HG02798 (cell line): ENCODE data around the gene ELF1.

Experiments
- ATAC-seq: cut with Tn5 transposase; IDR thresholded peaks from one replicate; pipeline ENCODE4 v1.9.1; 2021; ENCODE audit warnings: mild to moderate bottlenecking; ENCODE audit not compliant: unreplicated experiment, poor library complexity

Gene ELF1

DNA sequence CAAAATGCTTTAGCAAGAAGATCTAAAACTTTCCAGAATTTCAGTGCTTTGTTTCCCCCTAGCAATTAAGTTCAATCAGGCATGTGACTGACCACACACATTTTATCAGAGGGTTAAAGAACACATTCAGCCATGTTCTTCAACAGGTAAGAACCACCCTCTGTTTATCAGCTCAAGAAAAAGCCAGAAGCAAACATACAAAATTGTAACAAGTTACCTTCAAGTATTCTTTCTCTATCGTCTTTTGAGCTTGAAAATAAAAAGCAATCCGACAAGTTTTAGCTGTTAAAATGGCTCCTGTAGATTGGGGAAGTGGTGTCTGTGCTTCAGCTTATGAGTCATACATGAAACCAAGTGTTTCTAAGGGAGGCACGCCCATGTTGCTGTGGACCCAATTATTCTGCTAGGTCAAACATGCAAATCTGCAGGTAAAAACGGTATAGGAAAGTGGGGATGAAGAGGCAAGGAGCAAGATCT, at the start of gene ELF1:
ELF1 (minus strand) TSS at position 306 of the 477 bp plus-strand sequence. CDS start 37,262 bp downstream, outside the sequence.
- peak; percentile 93 for ATAC-seq

GRCh38 chr13:41065078-41065477, 46.0 kb upstream of the ELF1 start:
- ATAC-seq: no peak

GRCh38 chr13:41064493-41064892, 45.4 kb upstream of the ELF1 start:
- ATAC-seq: no peak

- peak; percentile 31 for ATAC-seq
These were observed 43.1 kb upstream of the ELF1 start for GRCh38 chr13:41061914-41062837.

DNA sequence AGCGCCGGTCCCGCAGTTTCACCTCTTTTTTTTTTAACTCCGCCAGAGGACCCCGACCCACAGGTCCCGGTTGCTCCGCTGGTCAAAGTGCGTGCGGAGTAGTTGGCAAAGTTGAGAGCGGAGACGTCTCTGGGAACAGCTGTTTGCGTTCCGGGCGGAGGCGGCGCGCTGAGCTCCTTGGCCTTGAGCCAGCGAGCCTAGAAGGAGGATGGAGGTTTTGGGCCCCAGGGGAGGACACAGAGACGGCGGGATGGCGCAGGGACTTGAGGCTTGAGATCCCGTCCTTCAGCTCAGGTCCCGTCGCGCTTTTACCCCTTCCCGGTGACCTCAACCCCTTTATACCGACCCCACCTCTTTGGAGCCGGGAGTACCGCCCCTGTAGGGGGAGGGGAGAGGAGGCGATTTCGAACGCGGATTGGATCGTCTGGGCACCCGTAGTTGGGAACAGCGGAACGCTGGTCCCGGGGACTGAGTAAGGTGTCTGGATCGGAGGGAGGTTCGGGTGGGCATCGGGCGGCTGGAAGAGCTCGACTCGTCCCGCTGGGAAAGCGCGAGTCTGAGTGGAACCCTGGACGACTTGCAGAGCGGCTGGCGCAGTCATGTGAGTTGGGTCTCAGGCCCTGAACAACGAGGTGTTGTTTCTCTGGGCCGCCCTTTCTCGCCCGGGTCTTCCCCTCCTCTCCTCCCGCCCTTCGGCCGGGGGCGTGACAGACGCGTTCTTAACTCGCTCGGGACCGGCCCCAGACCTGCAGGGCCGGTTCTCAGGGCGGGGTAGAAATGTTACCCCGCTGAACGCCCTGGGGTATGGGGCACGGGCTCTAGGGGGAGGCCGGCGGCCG, 42.2 kb upstream of the ELF1 start, which contains the start of gene WBP4:
WBP4 (plus strand) TSS at position 435 of the 839 bp plus-strand sequence; CDS start at position 600, 165 bp downstream.
- peak; percentile 75 for ATAC-seq

DNA sequence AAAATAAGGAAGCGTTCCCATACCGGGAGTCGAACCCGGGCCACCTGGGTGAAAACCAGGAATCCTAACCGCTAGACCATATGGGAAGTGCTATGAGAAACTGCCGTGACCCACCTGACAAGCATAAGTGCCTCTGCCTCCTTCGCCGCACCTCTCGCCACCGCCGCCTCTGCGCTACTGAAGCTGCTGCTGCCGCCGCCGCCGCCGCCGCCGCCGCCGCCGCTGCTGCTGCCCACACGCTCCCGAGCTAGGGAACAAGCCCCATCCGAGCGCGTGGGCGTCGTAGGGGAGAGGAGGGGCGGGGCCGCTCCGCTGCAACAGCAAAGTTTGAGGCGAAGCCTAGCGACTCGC, 41.6 kb upstream of the ELF1 start:
- ATAC-seq: peak; percentile 40

- peak; percentile 44 for ATAC-seq
These were observed 41.1 kb upstream of the ELF1 start for GRCh38 chr13:41060082-41060723.

DNA sequence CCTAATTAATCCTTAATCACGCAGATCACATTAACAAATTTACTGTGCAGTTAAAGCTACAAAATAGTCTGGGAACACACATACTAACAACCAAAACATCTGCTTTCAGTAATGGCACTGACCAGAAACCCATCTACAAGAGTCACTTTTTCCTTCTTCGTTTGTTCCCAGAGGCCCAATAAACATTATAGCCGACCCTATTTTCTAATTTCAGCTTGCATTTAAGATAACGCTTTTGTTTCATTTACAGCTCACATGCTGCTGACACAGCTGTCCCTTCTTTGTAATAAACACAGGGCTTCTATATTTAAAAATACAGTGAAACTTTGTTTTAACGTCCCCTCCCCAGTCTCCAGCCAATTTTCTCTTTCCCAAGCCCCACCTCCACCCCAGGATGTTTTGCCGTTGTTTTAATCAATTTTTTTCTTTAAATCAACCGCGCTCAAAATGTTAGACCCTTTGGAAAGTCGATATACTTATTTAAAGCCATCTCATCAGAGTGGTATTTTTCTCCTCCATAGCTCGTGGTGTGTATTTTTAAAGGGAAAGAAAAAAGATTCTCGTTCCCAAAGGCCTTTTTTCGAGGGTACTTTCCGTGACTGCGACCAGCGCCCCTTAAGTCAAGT, 40.5 kb upstream of the ELF1 start:
- ATAC-seq: no peak

- no peak for ATAC-seq
These were observed 39.4 kb upstream of the ELF1 start for GRCh38 chr13:41058295-41059070.

- no peak for ATAC-seq
These were observed 38.0 kb upstream of the ELF1 start for GRCh38 chr13:41056826-41057711.

- ATAC-seq: no peak
These were observed 37.1 kb upstream of the ELF1 start for GRCh38 chr13:41056194-41056593.

DNA sequence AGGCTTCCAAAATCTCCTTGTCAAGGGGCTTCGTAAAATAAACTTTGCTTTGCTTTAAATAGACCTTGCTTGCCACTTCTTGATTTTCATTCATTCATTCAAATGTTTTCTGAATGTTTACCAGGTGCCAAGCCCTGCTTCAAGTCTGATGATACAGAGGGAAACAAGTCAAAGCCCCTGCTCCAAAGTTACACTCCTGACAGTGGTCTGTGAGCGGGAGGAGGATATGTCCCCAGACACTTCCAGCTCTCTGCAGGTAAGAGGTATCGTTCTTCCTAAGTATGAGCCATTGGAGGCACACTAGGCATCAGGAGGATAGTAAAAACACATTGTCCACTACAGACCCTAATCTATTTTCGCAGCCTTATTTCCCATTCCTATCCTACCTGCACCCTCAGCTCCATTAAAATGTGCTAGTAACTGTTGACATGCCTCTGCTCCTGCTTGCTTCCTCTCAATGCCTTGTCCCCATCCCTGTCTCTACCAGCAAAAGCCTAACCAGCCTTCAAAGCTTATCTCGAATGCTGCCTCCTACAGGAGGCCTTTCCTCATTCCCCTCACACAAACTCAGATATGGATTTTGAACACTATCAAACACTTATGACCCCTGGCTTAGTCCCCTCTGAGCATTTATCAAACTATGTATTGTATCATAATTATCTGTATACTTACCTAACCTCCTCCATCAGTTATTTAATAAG, 36.0 kb upstream of the ELF1 start:
- ATAC-seq: no peak

- peak; percentile 36 for ATAC-seq
These were observed 35.2 kb upstream of the ELF1 start for GRCh38 chr13:41054212-41054877.

DNA sequence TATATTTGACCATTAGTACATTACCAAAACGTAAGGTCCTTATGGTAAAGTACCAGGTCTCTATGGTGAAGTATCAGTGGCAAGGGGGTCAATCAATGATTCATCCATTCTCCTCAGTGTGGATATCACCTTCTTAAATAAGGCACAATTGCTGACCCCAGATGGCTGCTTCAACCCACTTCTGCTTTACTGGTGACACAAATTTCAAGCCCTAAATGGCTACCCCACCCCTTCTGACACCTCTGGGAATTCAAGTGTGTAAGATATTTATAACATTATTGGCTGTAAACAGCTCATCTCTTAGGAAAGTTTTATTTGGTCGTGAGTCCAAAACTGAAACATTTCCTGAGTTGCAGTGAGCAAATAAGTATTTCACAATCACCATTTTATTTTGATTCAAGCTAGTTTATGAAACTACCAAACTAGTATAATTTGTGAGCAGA, 34.3 kb upstream of the ELF1 start:
- peak; percentile 65 for ATAC-seq

- no peak for ATAC-seq
These were observed 33.3 kb upstream of the ELF1 start for GRCh38 chr13:41052441-41052840.

- no peak for ATAC-seq
These were observed 30.6 kb upstream of the ELF1 start for GRCh38 chr13:41049480-41050440.
